G401.6 (cell line): ENCODE results near the gene PARVA.

Experiments
- FAIRE-seq: peaks from 2 replicates; lab custom pipeline; 2012; peaks lifted over from hg19 to GRCh38; lab: Jason Lieb, UNC

Gene PARVA

GRCh38 chr11:12531681-12532080 is 154.3 kb downstream of the PARVA start:
- FAIRE-seq, result no peak

GRCh38 chr11:12532580-12532979 is 155.2 kb downstream of the PARVA start:
- FAIRE-seq, result no peak

- no peak for FAIRE-seq
Measured at GRCh38 chr11:12534549-12534948, 157.2 kb downstream of the PARVA start.

- FAIRE-seq, result no peak
Measured at GRCh38 chr11:12535321-12535720, 157.9 kb downstream of the PARVA start.

- no peak for FAIRE-seq
Measured at GRCh38 chr11:12536566-12536965, 159.2 kb downstream of the PARVA start.

GRCh38 chr11:12537778-12538401 is 160.5 kb downstream of the PARVA start:
- no peak for FAIRE-seq

- FAIRE-seq, result no peak
Measured at GRCh38 chr11:12538889-12539421, 161.6 kb downstream of the PARVA start.

- no peak for FAIRE-seq
Measured at GRCh38 chr11:12539572-12539971, 162.2 kb downstream of the PARVA start.

- FAIRE-seq, result no peak
Measured at GRCh38 chr11:12540075-12540680, 162.8 kb downstream of the PARVA start.

GRCh38 chr11:12540913-12541582 is 163.7 kb downstream of the PARVA start:
- no peak for FAIRE-seq

GRCh38 chr11:12541583-12542151 is 164.3 kb downstream of the PARVA start:
- FAIRE-seq, result no peak

GRCh38 chr11:12542186-12542935 is 165.0 kb downstream of the PARVA start:
- no peak for FAIRE-seq

GRCh38 chr11:12543596-12544415 is 166.4 kb downstream of the PARVA start:
- FAIRE-seq, result no peak

GRCh38 chr11:12544986-12545775 is 167.8 kb downstream of the PARVA start:
- FAIRE-seq, result no peak

GRCh38 chr11:12546122-12546521 is 168.8 kb downstream of the PARVA start:
- FAIRE-seq, result no peak

- no peak for FAIRE-seq
Measured at GRCh38 chr11:12546660-12547059, 169.3 kb downstream of the PARVA start.

GRCh38 chr11:12547953-12548650 is 170.7 kb downstream of the PARVA start:
- FAIRE-seq, result no peak

GRCh38 chr11:12552692-12553091 is 175.3 kb downstream of the PARVA start:
- no peak for FAIRE-seq

- FAIRE-seq, result no peak
Measured at GRCh38 chr11:12554122-12554521, 176.8 kb downstream of the PARVA start.

- FAIRE-seq, result no peak
Measured at GRCh38 chr11:12556155-12556554, 178.8 kb downstream of the PARVA start.
